ENCODE measurements around the gene SRRM4. TPM values are rescaled to one million over a fixed set of nuclear protein-coding genes. Genes with fewer than 3 reads are reported as not detected.

The SRRM4 gene
- total and polyA plus RNA-seq, 4 donors: not detected

DNA sequence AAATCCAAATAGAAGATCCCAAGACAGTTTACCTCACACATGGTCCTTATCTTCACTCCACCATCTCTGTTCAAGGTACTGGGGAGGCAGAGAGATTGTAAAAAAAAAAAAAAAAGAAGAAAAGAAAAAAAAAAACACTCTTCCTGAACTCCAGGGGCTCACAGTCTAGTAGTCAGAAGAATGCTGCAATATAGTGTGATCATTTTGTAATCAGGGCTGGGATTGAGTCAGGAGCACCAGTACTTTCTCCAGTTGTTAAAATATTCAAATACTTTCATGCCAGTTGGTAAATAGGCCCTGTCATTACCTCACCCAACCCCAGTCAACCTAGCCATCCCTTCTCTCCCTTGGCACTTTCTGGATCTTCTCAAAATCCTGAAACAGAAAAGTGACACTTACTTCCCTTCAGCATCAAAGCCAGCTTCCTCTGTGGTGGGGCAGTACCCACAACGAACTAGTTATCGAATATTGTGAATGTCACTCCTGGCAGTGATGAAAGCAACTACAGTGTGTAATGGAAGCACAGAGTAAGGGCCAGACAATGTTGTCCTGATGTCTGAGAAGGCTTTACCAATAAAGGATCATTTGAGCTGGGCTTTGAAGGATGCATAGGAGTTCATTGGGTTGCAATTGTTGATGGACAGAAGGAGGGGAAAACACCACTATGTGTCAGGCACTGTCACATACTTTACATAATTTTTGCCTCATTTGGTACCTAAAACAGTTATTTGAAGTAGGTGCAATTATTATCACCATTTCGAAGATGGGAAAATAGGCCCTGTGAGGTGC lies 153.1 kb downstream of the SRRM4 start:
- H3K4me1 ChIP-seq (ENCODE audit: control insufficient read depth in 4 of 4, insufficient read depth in 4 of 4, low read length in 3 of 4): no peaks in the 10 kb centered on the region
- TF ChIP-seq MAX (IDR thresholded peaks at IDR 0.05): no peak
- TF ChIP-seq, protein P1, sequence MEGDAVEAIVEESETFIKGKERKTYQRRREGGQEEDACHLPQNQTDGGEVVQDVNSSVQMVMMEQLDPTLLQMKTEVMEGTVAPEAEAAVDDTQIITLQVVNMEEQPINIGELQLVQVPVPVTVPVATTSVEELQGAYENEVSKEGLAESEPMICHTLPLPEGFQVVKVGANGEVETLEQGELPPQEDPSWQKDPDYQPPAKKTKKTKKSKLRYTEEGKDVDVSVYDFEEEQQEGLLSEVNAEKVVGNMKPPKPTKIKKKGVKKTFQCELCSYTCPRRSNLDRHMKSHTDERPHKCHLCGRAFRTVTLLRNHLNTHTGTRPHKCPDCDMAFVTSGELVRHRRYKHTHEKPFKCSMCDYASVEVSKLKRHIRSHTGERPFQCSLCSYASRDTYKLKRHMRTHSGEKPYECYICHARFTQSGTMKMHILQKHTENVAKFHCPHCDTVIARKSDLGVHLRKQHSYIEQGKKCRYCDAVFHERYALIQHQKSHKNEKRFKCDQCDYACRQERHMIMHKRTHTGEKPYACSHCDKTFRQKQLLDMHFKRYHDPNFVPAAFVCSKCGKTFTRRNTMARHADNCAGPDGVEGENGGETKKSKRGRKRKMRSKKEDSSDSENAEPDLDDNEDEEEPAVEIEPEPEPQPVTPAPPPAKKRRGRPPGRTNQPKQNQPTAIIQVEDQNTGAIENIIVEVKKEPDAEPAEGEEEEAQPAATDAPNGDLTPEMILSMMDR (IDR thresholded peaks at IDR 0.05; ENCODE audit: low read depth, low read length, missing input control): no peak
- TF ChIP-seq REST (IDR thresholded peaks at IDR 0.05): no peak
- no peak for TF ChIP-seq FOXA1 (IDR thresholded peaks at IDR 0.05)
- TF ChIP-seq FOXA2 (IDR thresholded peaks at IDR 0.05): no peak
- TF ChIP-seq, protein P2, sequence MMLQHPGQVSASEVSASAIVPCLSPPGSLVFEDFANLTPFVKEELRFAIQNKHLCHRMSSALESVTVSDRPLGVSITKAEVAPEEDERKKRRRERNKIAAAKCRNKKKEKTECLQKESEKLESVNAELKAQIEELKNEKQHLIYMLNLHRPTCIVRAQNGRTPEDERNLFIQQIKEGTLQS (IDR thresholded peaks at IDR 0.05): no peak
- TF ChIP-seq HNF4G (IDR thresholded peaks at IDR 0.05): no peak
- no peak for TF ChIP-seq RAD21 (IDR thresholded peaks at IDR 0.05)
- TF ChIP-seq, protein P3, sequence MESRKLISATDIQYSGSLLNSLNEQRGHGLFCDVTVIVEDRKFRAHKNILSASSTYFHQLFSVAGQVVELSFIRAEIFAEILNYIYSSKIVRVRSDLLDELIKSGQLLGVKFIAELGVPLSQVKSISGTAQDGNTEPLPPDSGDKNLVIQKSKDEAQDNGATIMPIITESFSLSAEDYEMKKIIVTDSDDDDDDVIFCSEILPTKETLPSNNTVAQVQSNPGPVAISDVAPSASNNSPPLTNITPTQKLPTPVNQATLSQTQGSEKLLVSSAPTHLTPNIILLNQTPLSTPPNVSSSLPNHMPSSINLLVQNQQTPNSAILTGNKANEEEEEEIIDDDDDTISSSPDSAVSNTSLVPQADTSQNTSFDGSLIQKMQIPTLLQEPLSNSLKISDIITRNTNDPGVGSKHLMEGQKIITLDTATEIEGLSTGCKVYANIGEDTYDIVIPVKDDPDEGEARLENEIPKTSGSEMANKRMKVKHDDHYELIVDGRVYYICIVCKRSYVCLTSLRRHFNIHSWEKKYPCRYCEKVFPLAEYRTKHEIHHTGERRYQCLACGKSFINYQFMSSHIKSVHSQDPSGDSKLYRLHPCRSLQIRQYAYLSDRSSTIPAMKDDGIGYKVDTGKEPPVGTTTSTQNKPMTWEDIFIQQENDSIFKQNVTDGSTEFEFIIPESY (IDR thresholded peaks at IDR 0.05): no peak
- no peak for TF ChIP-seq YY1 (IDR thresholded peaks at IDR 0.05)
- TF ChIP-seq EGR1 (IDR thresholded peaks at IDR 0.05; ENCODE audit: low read depth in 2 of 2): no peak
- no peak for TF ChIP-seq RXRA (IDR thresholded peaks at IDR 0.05)
- no peaks in the 10 kb centered on the region for H3K9me3 ChIP-seq (ENCODE audit: control insufficient read depth in 4 of 4, low read length in 3 of 4)
- no peak for DNase-seq (ENCODE audit: low spot score)
- H3K27ac ChIP-seq (ENCODE audit: low read depth in 1 of 2, low read length in 2 of 2): no peak overlapping the region
- no peaks in the 10 kb centered on the region for H3K36me3 ChIP-seq (ENCODE audit: control insufficient read depth in 4 of 4, insufficient read depth in 3 of 4, low read depth in 1 of 4, low read length in 3 of 4)
- no peaks in the 10 kb centered on the region for H3K27me3 ChIP-seq (ENCODE audit: control insufficient read depth in 4 of 4, insufficient read depth in 4 of 4, low read length in 3 of 4)
- H3K4me3 ChIP-seq (ENCODE audit: low read depth in 1 of 3, low read length in 3 of 3): no peak overlapping the region
- H3K9ac ChIP-seq (ENCODE audit: low read depth in 1 of 2, low read length in 2 of 2): no peak overlapping the region
- WGBS: 87% methylated on average over 3 of the region's 3 CpGs

GRCh38 chr12:119136811-119137410 lies 155.6 kb downstream of the SRRM4 start:
- Histone ChIP-seq H3K9ac (ENCODE audit: low read depth in 1 of 2, low read length in 2 of 2) (no peak overlapping the region), H3K27me3 (ENCODE audit: control insufficient read depth in 4 of 4, insufficient read depth in 4 of 4, low read length in 3 of 4) (peaks cover 0 to 4% (median 0%) of the 10 kb centered on the region in 4 donors), H3K27ac (ENCODE audit: low read depth in 1 of 2, low read length in 2 of 2) (no peak overlapping the region), H3K36me3 (ENCODE audit: control insufficient read depth in 4 of 4, insufficient read depth in 3 of 4, low read depth in 1 of 4, low read length in 3 of 4) (no peaks in the 10 kb centered on the region), H3K9me3 (ENCODE audit: control insufficient read depth in 4 of 4, low read length in 3 of 4) (no peaks in the 10 kb centered on the region), H3K4me1 (ENCODE audit: control insufficient read depth in 4 of 4, insufficient read depth in 4 of 4, low read length in 3 of 4) (no peaks in the 10 kb centered on the region), H3K4me3 (ENCODE audit: low read depth in 1 of 3, low read length in 3 of 3) (no peak overlapping the region)
- 77% methylated on average over 4 of the region's 4 CpGs for whole genome bisulfite sequencing
- DNase-seq (ENCODE audit: low spot score): no peak
- no peak for TF ChIP-seq GABPA (IDR thresholded peaks at IDR 0.05 in 1 of 2, conservative IDR thresholded peaks at IDR 0.05 in 1 of 2)
- no peak for TF ChIP-seq EGR1 (IDR thresholded peaks at IDR 0.05; ENCODE audit: low read depth in 2 of 2)
- TF ChIP-seq RXRA (IDR thresholded peaks at IDR 0.05): no peak
- TF ChIP-seq NR2F2 (IDR thresholded peaks at IDR 0.05): no peak
- no peak for TF ChIP-seq FOXA1 (IDR thresholded peaks at IDR 0.05)
- TF ChIP-seq, protein P3 (IDR thresholded peaks at IDR 0.05): no peak
- TF ChIP-seq, protein P2 (IDR thresholded peaks at IDR 0.05): no peak
- no peak for TF ChIP-seq SP1 (IDR thresholded peaks at IDR 0.05)
- TF ChIP-seq REST (IDR thresholded peaks at IDR 0.05): no peak

Measured in liver (tissue), 9 donors.